GM21423 (cell line): ENCODE results near the gene BAIAP2.

Experiments used
- ATAC-seq: cut with Tn5 transposase; IDR thresholded peaks from one replicate; pipeline ENCODE4 v1.9.1; 2021; ENCODE audit warnings: mild to moderate bottlenecking, moderate library complexity; ENCODE audit not compliant: unreplicated experiment

BAIAP2 gene

GRCh38 chr17:81083125-81083765, 48.3 kb downstream of the BAIAP2 start:
- ATAC-seq: no peak

- no peak for ATAC-seq
Observed at GRCh38 chr17:81084680-81085419, 49.9 kb downstream of the BAIAP2 start.

GRCh38 chr17:81085420-81085911, 50.5 kb downstream of the BAIAP2 start:
- no peak for ATAC-seq

- no peak for ATAC-seq
Observed at GRCh38 chr17:81086789-81087551, 52.0 kb downstream of the BAIAP2 start.

- ATAC-seq: no peak
Observed at GRCh38 chr17:81090361-81091136, 55.6 kb downstream of the BAIAP2 start.

- ATAC-seq: no peak
Observed at GRCh38 chr17:81091154-81091553, 56.2 kb downstream of the BAIAP2 start.

GRCh38 chr17:81091774-81092517, 57.0 kb downstream of the BAIAP2 start:
- no peak for ATAC-seq

GRCh38 chr17:81092518-81093095, 57.7 kb downstream of the BAIAP2 start:
- ATAC-seq: no peak

GRCh38 chr17:81093619-81094508, 58.9 kb downstream of the BAIAP2 start:
- no peak for ATAC-seq

GRCh38 chr17:81094509-81095382, 59.8 kb downstream of the BAIAP2 start:
- no peak for ATAC-seq

- no peak for ATAC-seq
Observed at GRCh38 chr17:81095383-81095762, 60.4 kb downstream of the BAIAP2 start.

GRCh38 chr17:81096741-81097133, 61.8 kb downstream of the BAIAP2 start:
- ATAC-seq: no peak

GRCh38 chr17:81097134-81097942, 62.4 kb downstream of the BAIAP2 start:
- ATAC-seq: no peak

GRCh38 chr17:81097943-81098308, 63.0 kb downstream of the BAIAP2 start:
- ATAC-seq: no peak

- no peak for ATAC-seq
Observed at GRCh38 chr17:81099888-81100287, 64.9 kb downstream of the BAIAP2 start.

- no peak for ATAC-seq
Observed at GRCh38 chr17:81100668-81101067, 65.7 kb downstream of the BAIAP2 start.
